IMR-90 (cell line): ENCODE data around the gene ZEB2. TPM values are rescaled to one million over a fixed set of nuclear protein-coding genes. Genes with fewer than 3 reads are reported as not detected.

Experiments
- ATAC-seq: fragments of 200-7000 bp; cut with Tn5 transposase; 2 replicates; pipeline ENCODE4 v1.9.1; 2020; ENCODE audit warnings: low read depth, mild to moderate bottlenecking, moderate library complexity
- BruUV-seq: library from RNA; stranded (reverse); fragments of 400-500 nt; replicated peaks from 2 replicates; lab custom pipeline; 2021; lab: Mats Ljungman, UMichigan
- CTCF ChIA-PET: fragments of 300-600 bp; formaldehyde crosslinking; extraction: SDS; loops from one replicate; lab custom pipeline; 2021; ENCODE audit warnings: antibody characterized with exemption; lab: Yijun Ruan, JAX
- POLR2A ChIA-PET: fragments of 300-600 bp; sonication (Branson Sonifier 250); formaldehyde crosslinking; loops from one replicate; lab custom pipeline; 2022; ENCODE audit warnings: antibody characterized with exemption; ENCODE audit not compliant: unreplicated experiment; lab: Charles Lee
- DNase-seq: peaks from one replicate; pipeline ENCODE4 v3.0.0; 2013
- H2AFZ ChIP-seq: replicated peaks from 2 replicates; pipeline ENCODE3; 2013; ENCODE audit warnings: low read length, mild to moderate bottlenecking; ENCODE audit not compliant: poor library complexity
- H2AK5ac ChIP-seq: 2 replicates; pipeline ENCODE4 v1.6.1; 2013; ENCODE audit warnings: low read depth, low read length, inconsistent platforms
- H2AK9ac ChIP-seq: replicated peaks from 2 replicates; pipeline ENCODE3; 2013; ENCODE audit warnings: mild to moderate bottlenecking, low read depth, low read length, moderate library complexity; ENCODE audit not compliant: poor library complexity
- H2BK120ac ChIP-seq: 2 replicates; pipeline ENCODE4 v1.6.1; 2013; ENCODE audit warnings: low read depth, low read length, inconsistent platforms
- H2BK15ac ChIP-seq: 3 replicates; pipeline ENCODE4 v1.6.1; 2013; ENCODE audit warnings: low read depth, low read length, inconsistent platforms
- H2BK20ac ChIP-seq: 2 replicates; pipeline ENCODE4 v1.6.1; 2013; ENCODE audit warnings: low read depth, mild to moderate bottlenecking, inconsistent platforms, low read length, moderate library complexity
- H2BK5ac ChIP-seq: 2 replicates; pipeline ENCODE4 v1.6.1; 2013; ENCODE audit warnings: mild to moderate bottlenecking, low read depth, low read length, inconsistent platforms; ENCODE audit not compliant: poor library complexity, severe bottlenecking
- H3K14ac ChIP-seq: replicated peaks from 2 replicates; pipeline ENCODE4 v1.6.1; 2013; ENCODE audit warnings: low read depth, low read length, inconsistent platforms
- H3K18ac ChIP-seq: 2 replicates; pipeline ENCODE4 v1.6.1; 2013; ENCODE audit warnings: low read depth, low read length, control low read depth
- H3K23ac ChIP-seq: 2 replicates; pipeline ENCODE4 v1.6.1; 2013; ENCODE audit warnings: low read depth, low read length, inconsistent platforms
- H3K27ac ChIP-seq: 2 replicates; pipeline ENCODE4 v1.5.1; 2013; ENCODE audit warnings: mild to moderate bottlenecking, control low read depth, low read length; ENCODE audit not compliant: insufficient read depth
- H3K27me3 ChIP-seq: 2 replicates; pipeline ENCODE4 v1.6.1; 2013; ENCODE audit warnings: low read length; ENCODE audit not compliant: control insufficient read depth, insufficient read depth
- H3K36me3 ChIP-seq: 2 replicates; pipeline ENCODE4 v1.6.1; 2013; ENCODE audit warnings: low read length, mixed read lengths; ENCODE audit not compliant: control insufficient read depth, insufficient read depth
- H3K4ac ChIP-seq: 2 replicates; pipeline ENCODE4 v1.6.1; 2013; ENCODE audit warnings: low read depth, low read length, inconsistent platforms
- H3K4me1 ChIP-seq: 2 replicates; pipeline ENCODE4 v1.6.1; 2013; ENCODE audit warnings: low read length, mixed read lengths; ENCODE audit not compliant: control insufficient read depth, insufficient read depth
- H3K4me2 ChIP-seq: 2 replicates; pipeline ENCODE4 v1.6.1; 2013; ENCODE audit warnings: low read depth, mild to moderate bottlenecking, control low read depth, low read length, moderate library complexity
- H3K4me3 ChIP-seq: 2 replicates; pipeline ENCODE4 v1.5.1; 2013; ENCODE audit warnings: low read depth, mild to moderate bottlenecking, control low read depth, low read length, moderate library complexity; ENCODE audit not compliant: insufficient read depth
- H3K56ac ChIP-seq: 2 replicates; pipeline ENCODE4 v1.6.1; 2013; ENCODE audit warnings: low read length, inconsistent platforms; ENCODE audit not compliant: insufficient read depth; ENCODE audit errors: extremely low read depth
- H3K79me1 ChIP-seq, 2 experiments: 2 replicates each; pipeline ENCODE4 v1.6.1; 2013; ENCODE audit warnings: low read length in 2 of 2, inconsistent platforms in 1 of 2, low read depth in 1 of 2
- H3K9ac ChIP-seq: 2 replicates; pipeline ENCODE4 v1.6.1; 2013; ENCODE audit warnings: low read depth, low read length, control low read depth
- H3K9me1 ChIP-seq: 2 replicates; pipeline ENCODE4 v1.6.1; 2013; ENCODE audit warnings: low read length, inconsistent platforms; ENCODE audit not compliant: insufficient read depth
- H3K9me3 ChIP-seq: 2 replicates; pipeline ENCODE4 v1.6.1; 2013; ENCODE audit warnings: low read length; ENCODE audit not compliant: control insufficient read depth, insufficient read depth
- H4K20me1 ChIP-seq: 2 replicates; pipeline ENCODE4 v1.6.1; 2013; ENCODE audit warnings: low read length, inconsistent platforms; ENCODE audit not compliant: insufficient read depth
- H4K5ac ChIP-seq: 2 replicates; pipeline ENCODE4 v1.6.1; 2013; ENCODE audit warnings: mild to moderate bottlenecking, low read depth, low read length, control low read depth
- H4K8ac ChIP-seq, 2 experiments: 2 replicates each; pipeline ENCODE4 v1.6.1; 2013; ENCODE audit warnings: low read depth in 2 of 2, low read length in 2 of 2, control low read depth in 1 of 2, inconsistent platforms in 1 of 2
- H4K91ac ChIP-seq: 2 replicates; pipeline ENCODE4 v1.6.1; 2013; ENCODE audit warnings: low read depth, low read length, inconsistent platforms; ENCODE audit not compliant: insufficient read depth
- BHLHE40 ChIP-seq: fragments of 150-350 bp; IDR thresholded peaks from 2 replicates; pipeline ENCODE4 v1.6.1; 2016; ENCODE audit warnings: mild to moderate bottlenecking, low read depth, low read length
- CEBPB ChIP-seq: IDR thresholded peaks from 2 replicates; pipeline ENCODE4 v1.6.1; 2012; ENCODE audit warnings: low read depth, low read length, improper control_type of control experiment
- CHD1 ChIP-seq: IDR thresholded peaks from 2 replicates; pipeline ENCODE4 v1.6.1; 2012; ENCODE audit warnings: low read depth, low read length, improper control_type of control experiment
- ELK1 ChIP-seq: fragments of 150-350 bp; IDR thresholded peaks from 2 replicates; pipeline ENCODE4 v1.6.1; 2016; ENCODE audit warnings: low read depth, mild to moderate bottlenecking, low read length, moderate library complexity, borderline replicate concordance
- FOS ChIP-seq: fragments of 150-350 bp; IDR thresholded peaks from 2 replicates; pipeline ENCODE4 v1.6.1; 2016; ENCODE audit warnings: low read depth, low read length
- MAZ ChIP-seq: IDR thresholded peaks from 2 replicates; pipeline ENCODE4 v1.6.1; 2012; ENCODE audit warnings: low read depth, mild to moderate bottlenecking, low read length, improper control_type of control experiment, moderate library complexity, borderline replicate concordance
- MXI1 ChIP-seq: IDR thresholded peaks from 2 replicates; pipeline ENCODE4 v1.6.1; 2012; ENCODE audit warnings: low read depth, mild to moderate bottlenecking, low read length, moderate library complexity, borderline replicate concordance
- NFE2L2 ChIP-seq: fragments of 150-350 bp; IDR thresholded peaks from 2 replicates; pipeline ENCODE4 v1.6.1; 2016; ENCODE audit warnings: low read depth, mild to moderate bottlenecking, low read length
- RAD21 ChIP-seq: IDR thresholded peaks from 2 replicates; pipeline ENCODE4 v1.6.1; 2012; ENCODE audit warnings: low read length, improper control_type of control experiment
- RCOR1 ChIP-seq: IDR thresholded peaks from 2 replicates; pipeline ENCODE4 v1.6.1; 2012; ENCODE audit warnings: mild to moderate bottlenecking, low read length, improper control_type of control experiment; ENCODE audit not compliant: insufficient replicate concordance
- RFX5 ChIP-seq: IDR thresholded peaks from 2 replicates; pipeline ENCODE4 v1.8.0; 2012; ENCODE audit warnings: low read depth, mild to moderate bottlenecking, low read length, moderate library complexity
- SMC3 ChIP-seq: fragments of 150-350 bp; IDR thresholded peaks from 2 replicates; pipeline ENCODE4 v1.6.1; 2016; ENCODE audit warnings: low read depth, mild to moderate bottlenecking, antibody characterized with exemption, low read length, moderate library complexity
- WGBS, 2 experiments: methylation state at CpG; one replicate each; pipeline versions ENCODE4 v1.1.5 to v1.1.7; 2013; ENCODE audit warnings: missing lambda C conversion rate in 2 of 2; ENCODE audit not compliant: insufficient read length in 1 of 2; ENCODE audit errors: extremely low coverage in 2 of 2; 5-methylcytosine and 5-hydroxymethylcytosine counted together
- dilution Hi-C: fragments of 300-500 bp; cut with HindIII; formaldehyde crosslinking; loops from one replicate; pipeline ENCODE4 v1.14.3; 2018; ENCODE audit warnings: low sequenced_read_pairs; ENCODE audit not compliant: unreplicated experiment
- in situ Hi-C: fragments of 300-500 bp; cut with MboI; formaldehyde crosslinking; loops from 3 replicates; pipeline ENCODE4 v1.14.3; 2019; ENCODE audit warnings: low sequenced_read_pairs, inconsistent platforms, mixed read lengths
- intact Hi-C: fragments of 100-400 bp; cut with micrococcal nuclease; formaldehyde crosslinking; loops from 2 replicates; pipeline ENCODE4 v1.10.0; 2022
- polyA plus RNA-seq, 3 experiments: library from polyadenylated mRNA; depleted of rRNA; stranded (reverse); fragments of >200 nt; gene quantifications; 2 replicates each; pipeline ENCODE4 v1.2.3, GENCODE V29; 2012; ENCODE audit warnings: low replicate concordance in 1 of 3
- total RNA-seq: library from RNA; depleted of rRNA; stranded (reverse); fragments of >200 nt; gene quantifications from 2 replicates; pipeline ENCODE4 v1.2.3, GENCODE V29; 2012
- TF ChIP-seq, protein P1 (sequence below): fragments of 150-350 bp; IDR thresholded peaks from 2 replicates; pipeline ENCODE4 v1.6.1; 2017; ENCODE audit warnings: mild to moderate bottlenecking, antibody characterized with exemption, low read length, low read depth
- TF ChIP-seq, protein P2 (sequence below): conservative IDR thresholded peaks from 2 replicates; pipeline ENCODE4 v1.5.1; 2012; ENCODE audit warnings: mild to moderate bottlenecking, low read depth, low read length, improper control_type of control experiment

ZEB2 gene
- total and polyA plus RNA-seq, 2 of the 4 experiments (the other 2 are of a cell fraction): 22.4 to 50.9 TPM

DNA sequence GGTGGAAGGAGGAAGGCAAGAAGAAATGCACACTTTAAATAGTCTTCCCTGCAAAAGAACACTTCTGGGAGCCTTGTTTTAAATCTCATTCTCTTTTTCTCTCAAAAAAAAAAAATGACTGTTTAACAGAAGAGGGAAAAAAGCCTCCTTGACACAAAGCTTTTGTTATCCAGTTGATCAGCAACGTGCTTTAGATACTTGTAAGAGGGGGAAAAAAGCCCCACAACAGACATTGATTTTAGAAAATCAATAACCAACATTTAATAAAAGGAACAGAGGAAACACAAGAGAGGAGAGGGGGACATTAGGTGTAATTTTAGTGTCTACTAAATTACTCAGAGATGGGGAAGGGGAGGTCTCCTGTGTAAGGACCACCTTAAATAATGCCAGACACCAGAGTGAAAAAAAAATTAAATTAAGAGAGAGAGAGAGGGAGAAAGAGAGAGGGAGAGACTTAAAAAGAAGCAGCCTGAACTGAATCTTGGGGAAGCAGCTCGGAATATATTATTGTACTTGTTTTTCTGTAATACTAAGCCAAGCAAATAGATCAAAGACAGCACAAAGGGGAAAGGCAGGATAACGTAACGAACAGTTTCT is 4.7 kb downstream of the ZEB2 start:
- POLR2A ChIA-PET: interaction anchor here (0.6 kb wide), 1 partner anchor 102 kb away, joined by 3 read pairs; no protein-coding TSS in a partner anchor
- Histone ChIP-seq H3K9me1 (no peaks in the 10 kb centered on the region), H2AK9ac (no peak overlapping the region), H3K9ac (peak overlapping the region; percentile 90), H3K4ac (peak overlapping the region; percentile 78), H3K4me1 (peaks cover 11% of the 10 kb centered on the region), H3K79me1 (peaks cover 16 to 48% of the 10 kb centered on the region in 2 experiments; a peak in 3 of 4 replicates), H2BK15ac (peak overlapping the region; percentile 45; the same call in 1 of the 3 replicates), H4K8ac (peak overlapping the region; percentile 57 to 70), H3K4me2 (peak overlapping the region; percentile 91), H3K23ac (peak overlapping the region; percentile 64), H4K91ac (peak overlapping the region; percentile 63), H3K27me3 (no peaks in the 10 kb centered on the region), H3K56ac (peak overlapping the region; percentile 84), H3K14ac (peak overlapping the region; percentile 84), H4K5ac (peak overlapping the region; percentile 63), H4K20me1 (peaks cover 19% of the 10 kb centered on the region; the same call in 1 of the 2 replicates), H3K18ac (peak overlapping the region; percentile 65), H3K27ac (peak overlapping the region; percentile 99), H3K9me3 (no peaks in the 10 kb centered on the region), H2BK20ac (no peak overlapping the region; the same call in 1 of the 2 replicates), H3K36me3 (no peaks in the 10 kb centered on the region; the same call in 1 of the 2 replicates), H2AFZ (peak overlapping the region; percentile 79), H2BK5ac (peak overlapping the region; percentile 67), H3K4me3 (peak overlapping the region; percentile 99), H2BK120ac (peak overlapping the region; percentile 74), H2AK5ac (peak overlapping the region; percentile 10; the same call in 1 of the 2 replicates)
- peak; percentile 59 for DNase-seq
- intact Hi-C loops (loop anchor here (2.0 to 10.0 kb wide), 8 partner anchors 492 to 1797 kb away; no protein-coding TSS in a partner anchor), dilution Hi-C loops (no loop called here), in situ Hi-C loops (loop anchor here (10.0 to 25.0 kb wide), 3 partner anchors 180 to 1797 kb away; a partner anchor contains a TSS)
- CTCF ChIA-PET: interaction anchor here (1.3 kb wide), 1 partner anchor 10 kb away, joined by 6 read pairs; no protein-coding TSS in a partner anchor
- ATAC-seq: no peak
- WGBS, 2 experiments: no CpG with 5 or more reads among the region's 4 CpGs
- TSS peak; percentile 14 for BruUV-seq
- TF ChIP-seq, protein P1, sequence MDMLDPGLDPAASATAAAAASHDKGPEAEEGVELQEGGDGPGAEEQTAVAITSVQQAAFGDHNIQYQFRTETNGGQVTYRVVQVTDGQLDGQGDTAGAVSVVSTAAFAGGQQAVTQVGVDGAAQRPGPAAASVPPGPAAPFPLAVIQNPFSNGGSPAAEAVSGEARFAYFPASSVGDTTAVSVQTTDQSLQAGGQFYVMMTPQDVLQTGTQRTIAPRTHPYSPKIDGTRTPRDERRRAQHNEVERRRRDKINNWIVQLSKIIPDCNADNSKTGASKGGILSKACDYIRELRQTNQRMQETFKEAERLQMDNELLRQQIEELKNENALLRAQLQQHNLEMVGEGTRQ: no peak
- no peak for TF ChIP-seq ELK1
- TF ChIP-seq CHD1: no peak
- TF ChIP-seq BHLHE40: no peak
- no peak for TF ChIP-seq SMC3
- TF ChIP-seq MAZ: no peak
- TF ChIP-seq CEBPB: no peak
- no peak for TF ChIP-seq RCOR1
- no peak for TF ChIP-seq RAD21
- TF ChIP-seq, protein P2, sequence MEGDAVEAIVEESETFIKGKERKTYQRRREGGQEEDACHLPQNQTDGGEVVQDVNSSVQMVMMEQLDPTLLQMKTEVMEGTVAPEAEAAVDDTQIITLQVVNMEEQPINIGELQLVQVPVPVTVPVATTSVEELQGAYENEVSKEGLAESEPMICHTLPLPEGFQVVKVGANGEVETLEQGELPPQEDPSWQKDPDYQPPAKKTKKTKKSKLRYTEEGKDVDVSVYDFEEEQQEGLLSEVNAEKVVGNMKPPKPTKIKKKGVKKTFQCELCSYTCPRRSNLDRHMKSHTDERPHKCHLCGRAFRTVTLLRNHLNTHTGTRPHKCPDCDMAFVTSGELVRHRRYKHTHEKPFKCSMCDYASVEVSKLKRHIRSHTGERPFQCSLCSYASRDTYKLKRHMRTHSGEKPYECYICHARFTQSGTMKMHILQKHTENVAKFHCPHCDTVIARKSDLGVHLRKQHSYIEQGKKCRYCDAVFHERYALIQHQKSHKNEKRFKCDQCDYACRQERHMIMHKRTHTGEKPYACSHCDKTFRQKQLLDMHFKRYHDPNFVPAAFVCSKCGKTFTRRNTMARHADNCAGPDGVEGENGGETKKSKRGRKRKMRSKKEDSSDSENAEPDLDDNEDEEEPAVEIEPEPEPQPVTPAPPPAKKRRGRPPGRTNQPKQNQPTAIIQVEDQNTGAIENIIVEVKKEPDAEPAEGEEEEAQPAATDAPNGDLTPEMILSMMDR: no peak
- no peak for TF ChIP-seq RFX5
- TF ChIP-seq FOS: no peak
- no peak for TF ChIP-seq MXI1
- no peak for TF ChIP-seq NFE2L2
